Motor neuron (in vitro differentiated cells): ENCODE data around the gene GPRC5D. TPM values are rescaled to one million over a fixed set of nuclear protein-coding genes. Genes with fewer than 3 reads are reported as not detected.
A peak's percentile ranks its signal among the peaks of the same experiment; 100 is the strongest.

Experiments
- ATAC-seq, 8 experiments: fragments of 200-7000 bp; cut with Tn5 transposase; replicated peaks in 6 of 8; 2 replicates each; pipeline ENCODE4 v1.8.0; 2021; ENCODE audit warnings: mild to moderate bottlenecking in 8 of 8, moderate library complexity in 8 of 8
- H3K27ac ChIP-seq, 2 donors: fragments of 250-450 bp; sonication (Bioruptor Pico); 2 replicates each; pipeline ENCODE4 v1.9.0; 2021; ENCODE audit warnings: antibody characterized with exemption in 2 of 2, mild to moderate bottlenecking in 2 of 2, moderate library complexity in 1 of 2
- H3K4me1 ChIP-seq, 2 donors: fragments of 250-450 bp; sonication (Bioruptor Pico); replicated peaks in 1 of 2; 2 replicates each; pipeline ENCODE4 v1.6.1; 2021; ENCODE audit warnings: antibody characterized with exemption in 2 of 2, mild to moderate bottlenecking in 2 of 2, moderate library complexity in 1 of 2
- H3K4me3 ChIP-seq, 5 donors: fragments of 250-450 bp; sonication (Bioruptor Pico); 2 replicates each; pipeline ENCODE4 v1.9.0; 2021; ENCODE audit warnings: antibody characterized with exemption in 5 of 5, mild to moderate bottlenecking in 5 of 5, moderate library complexity in 4 of 5
- whole genome bisulfite sequencing, 10 experiments: fragments of 450-650 bp; shearing (Covaris generic); methylation state at CpG; one replicate each; pipeline ENCODE4 v1.0.0; 2022; 5-methylcytosine and 5-hydroxymethylcytosine counted together
- in situ Hi-C, 9 experiments: fragments of 400-800 bp; cut with MboI; loops; one replicate each; pipeline ENCODE4 v1.15.0; 2021; ENCODE audit warnings: low sequenced_read_pairs in 9 of 9, low pct_unique_long_range_greater_than_20kb in 2 of 9; ENCODE audit not compliant: unreplicated experiment in 9 of 9
- total RNA-seq, 8 experiments: library from RNA; unstranded; fragments of 300-600 nt; gene quantifications; 2 replicates each; pipeline versions ENCODE4 v1.2.3 to v1.2.4, GENCODE V29; 2022

Gene GPRC5D
- total RNA-seq, 8 experiments from 2014 or later: 0.66 to 4.7 (median 0.88) TPM; not detected in 3

GRCh38 chr12:12946686-12947355, 5.1 kb downstream of the GPRC5D start:
- peak in 1 of 8 experiments; percentile 26 for ATAC-seq
- in situ Hi-C loops: no loop called here
- H3K4me3 ChIP-seq: no peak overlapping the region
- no peaks in the 10 kb centered on the region for H3K4me1 ChIP-seq
- no peak overlapping the region for H3K27ac ChIP-seq
- 44 to 84% (median 68%) methylated on average over 1 to 7 of the region's 7 CpGs for WGBS, 10 experiments

GRCh38 chr12:12945591-12945990, 6.4 kb downstream of the GPRC5D start:
- no peak overlapping the region for H3K4me3 ChIP-seq
- H3K27ac ChIP-seq: no peak overlapping the region
- ATAC-seq: no peak
- in situ Hi-C loops: no loop called here
- H3K4me1 ChIP-seq: no peaks in the 10 kb centered on the region

GRCh38 chr12:12943586-12944260, 8.2 kb downstream of the GPRC5D start:
- H3K4me3 ChIP-seq: no peak overlapping the region
- H3K4me1 ChIP-seq: no peaks in the 10 kb centered on the region
- ATAC-seq: no peak
- 51 to 100% (median 71%) methylated on average over 1 to 7 of the region's 8 CpGs; no CpG with 5 or more reads in 2 of the 10 experiments for WGBS, 10 experiments
- no peak overlapping the region for H3K27ac ChIP-seq
- in situ Hi-C loops: no loop called here

GRCh38 chr12:12941450-12942350, 10.3 kb downstream of the GPRC5D start:
- in situ Hi-C loops: no loop called here
- peak in 5 of 8 experiments; percentile 25 to 52 (median 46) for ATAC-seq
- 64 to 100% (median 87%) methylated on average over 2 to 8 of the region's 10 CpGs for WGBS, 10 experiments
- H3K4me1 ChIP-seq: no peaks in the 10 kb centered on the region
- no peak overlapping the region for H3K4me3 ChIP-seq
- H3K27ac ChIP-seq: no peak overlapping the region

- Histone ChIP-seq H3K27ac (no peak overlapping the region), H3K4me1 (peaks cover under 1 to 2% of the 10 kb centered on the region in 2 donors), H3K4me3 (no peak overlapping the region)
- in situ Hi-C loops: no loop called here
- ATAC-seq: no peak
- 33 to 100% (median 75%) methylated on average over 1 of the region's 1 CpG; no CpG with 5 or more reads in 4 of the 10 experiments for WGBS, 10 experiments
Measured at GRCh38 chr12:12939888-12940287, 12.1 kb downstream of the GPRC5D start.

GRCh38 chr12:12938541-12938940, 13.4 kb downstream of the GPRC5D start:
- Histone ChIP-seq H3K4me1 (peaks cover 7 to 14% of the 10 kb centered on the region in 2 donors), H3K27ac (no peak overlapping the region), H3K4me3 (no peak overlapping the region)
- 33 to 100% (median 81%) methylated on average over 1 to 5 of the region's 5 CpGs; no CpG with 5 or more reads in 1 of the 10 experiments for WGBS, 10 experiments
- ATAC-seq: no peak
- in situ Hi-C loops: no loop called here

- Histone ChIP-seq H3K27ac (no peak overlapping the region), H3K4me3 (no peak overlapping the region), H3K4me1 (peaks cover 7 to 16% of the 10 kb centered on the region in 2 donors)
- WGBS, 10 experiments: 90 to 100% (median 93%) methylated on average over 1 to 7 of the region's 11 CpGs; no CpG with 5 or more reads in 4 of the 10 experiments
- in situ Hi-C loops: no loop called here
- no peak for ATAC-seq
Measured at GRCh38 chr12:12936983-12937491, 14.9 kb downstream of the GPRC5D start.

- Histone ChIP-seq H3K27ac (no peak overlapping the region), H3K4me1 (peaks cover 7 to 16% of the 10 kb centered on the region in 2 donors), H3K4me3 (no peak overlapping the region)
- ATAC-seq: peak in 4 of 8 experiments; percentile 15 to 58 (median 23)
- in situ Hi-C loops: no loop called here
- WGBS, 10 experiments: 0 to 100% (median 64%) methylated on average over 2 to 7 of the region's 8 CpGs; no CpG with 5 or more reads in 3 of the 10 experiments
Measured at GRCh38 chr12:12934556-12934955, 17.4 kb downstream of the GPRC5D start.

- H3K4me1 ChIP-seq: peaks cover 7 to 16% of the 10 kb centered on the region in 2 donors
- no peak overlapping the region for H3K4me3 ChIP-seq
- peak in 6 of 8 experiments; percentile 39 to 85 (median 52) for ATAC-seq
- in situ Hi-C loops: no loop called here
- H3K27ac ChIP-seq: no peak overlapping the region
- WGBS, 10 experiments: 43 to 100% (median 86%) methylated on average over 1 to 4 of the region's 4 CpGs; no CpG with 5 or more reads in 1 of the 10 experiments
Measured at GRCh38 chr12:12933742-12934141, 18.2 kb downstream of the GPRC5D start.

- Histone ChIP-seq H3K4me3 (no peak overlapping the region), H3K4me1 (peaks cover 15 to 18% of the 10 kb centered on the region in 2 donors), H3K27ac (no peak overlapping the region)
- in situ Hi-C loops: no loop called here
- ATAC-seq: no peak
- WGBS, 10 experiments: 17 to 100% (median 73%) methylated on average over 1 to 2 of the region's 2 CpGs; no CpG with 5 or more reads in 2 of the 10 experiments
Measured at GRCh38 chr12:12930633-12931219, 21.2 kb downstream of the GPRC5D start.

- in situ Hi-C loops: no loop called here
- no peak overlapping the region for H3K4me3 ChIP-seq
- peaks cover 16 to 18% of the 10 kb centered on the region in 2 donors for H3K4me1 ChIP-seq
- WGBS, 10 experiments: 67 to 100% (median 93%) methylated on average over 1 to 6 of the region's 6 CpGs; no CpG with 5 or more reads in 4 of the 10 experiments
- H3K27ac ChIP-seq: no peak overlapping the region
- no peak for ATAC-seq
Measured at GRCh38 chr12:12929696-12930095, 22.3 kb downstream of the GPRC5D start.
